HG03060 (cell line): Measurements from ENCODE around the gene SLC2A13.
A peak's percentile ranks its signal among the peaks of the same experiment; 100 is the strongest.

ENCODE experiments used
- ATAC-seq: cut with Tn5 transposase; IDR thresholded peaks from one replicate; pipeline ENCODE4 v1.9.1; 2021; ENCODE audit warnings: low read depth, moderate number of reproducible peaks; ENCODE audit not compliant: unreplicated experiment

SLC2A13 gene

GRCh38 chr12:40105515-40106201 lies at the start of gene SLC2A13:
TSS of gene SLC2A13 (minus strand) at chr12:40106081. CDS start at chr12:40105808, 273 bp downstream.
- ATAC-seq, result peak; percentile 44

- ATAC-seq, result no peak
Observed at GRCh38 chr12:40154381-40154780, 48.5 kb upstream of the SLC2A13 start.

GRCh38 chr12:40153432-40153831 lies 47.6 kb upstream of the SLC2A13 start:
- no peak for ATAC-seq

GRCh38 chr12:40152783-40153383 lies 47.0 kb upstream of the SLC2A13 start:
- ATAC-seq, result peak; percentile 40

- ATAC-seq, result no peak
Observed at GRCh38 chr12:40149673-40150260, 43.9 kb upstream of the SLC2A13 start.

- no peak for ATAC-seq
Observed at GRCh38 chr12:40146800-40147797, 41.2 kb upstream of the SLC2A13 start.

GRCh38 chr12:40145896-40146295 lies 40.0 kb upstream of the SLC2A13 start:
- ATAC-seq, result no peak

- ATAC-seq, result no peak
Observed at GRCh38 chr12:40144023-40144422, 38.1 kb upstream of the SLC2A13 start.

- ATAC-seq, result no peak
Observed at GRCh38 chr12:40142001-40142744, 36.3 kb upstream of the SLC2A13 start.

- ATAC-seq, result no peak
Observed at GRCh38 chr12:40138526-40138925, 32.6 kb upstream of the SLC2A13 start.

GRCh38 chr12:40137252-40137651 lies 31.4 kb upstream of the SLC2A13 start:
- ATAC-seq, result peak; percentile 89

- ATAC-seq, result no peak
Observed at GRCh38 chr12:40127408-40127807, 21.5 kb upstream of the SLC2A13 start.

- ATAC-seq, result no peak
Observed at GRCh38 chr12:40123496-40123895, 17.6 kb upstream of the SLC2A13 start.

GRCh38 chr12:40122842-40123241 lies 17.0 kb upstream of the SLC2A13 start:
- no peak for ATAC-seq

GRCh38 chr12:40117818-40118217 lies 11.9 kb upstream of the SLC2A13 start:
- ATAC-seq, result peak; percentile 93

- ATAC-seq, result no peak
Observed at GRCh38 chr12:40110586-40110985, 4.7 kb upstream of the SLC2A13 start.

- no peak for ATAC-seq
Observed at GRCh38 chr12:40107803-40108620, 2.1 kb upstream of the SLC2A13 start.

- ATAC-seq, result peak; percentile 43
Observed at GRCh38 chr12:40107098-40107802, 1.4 kb upstream of the SLC2A13 start.

GRCh38 chr12:40106655-40107054 lies 774 bp upstream of the SLC2A13 start:
- no peak for ATAC-seq
